Panc1 (cell line): Measurements from ENCODE around the gene CCDC9B. TPM values are rescaled to one million over a fixed set of nuclear protein-coding genes. Genes with fewer than 3 reads are reported as not detected.

Source experiments
- ATAC-seq: fragments of 200-7000 bp; cut with Tn5 transposase; 2 replicates; pipeline ENCODE4 v1.9.1; 2020; ENCODE audit warnings: mild to moderate bottlenecking, moderate library complexity
- BruUV-seq: library from RNA; stranded (reverse); fragments of 400-500 nt; replicated peaks from 2 replicates; lab custom pipeline; 2021; lab: Mats Ljungman, UMichigan
- CTCF ChIA-PET: fragments of 300-600 bp; sonication (Branson Sonifier 250); formaldehyde crosslinking; loops from one replicate; lab custom pipeline; 2022; ENCODE audit warnings: antibody characterized with exemption; lab: Charles Lee
- POLR2A ChIA-PET: fragments of 300-600 bp; sonication (Branson Sonifier 250); formaldehyde crosslinking; loops from one replicate; lab custom pipeline; 2022; ENCODE audit warnings: antibody characterized with exemption; lab: Charles Lee
- DNase-seq: peaks from one replicate; pipeline ENCODE4 v3.0.0-alpha.2; 2010; ENCODE audit warnings: low read depth, low spot score
- H3K27ac ChIP-seq: 2 replicates; pipeline ENCODE4 v1.5.1; 2011; ENCODE audit warnings: mild to moderate bottlenecking, low read length, inconsistent platforms
- H3K27me3 ChIP-seq: fragments of 200-500 bp; sonication (Bioruptor generic); 2 replicates; pipeline ENCODE4 v1.6.0; 2014; ENCODE audit warnings: low read length, inconsistent platforms; ENCODE audit not compliant: control insufficient read depth, insufficient read depth
- H3K36me3 ChIP-seq: fragments of 200-500 bp; sonication (Bioruptor generic); 2 replicates; pipeline ENCODE4 v1.5.1; 2014; ENCODE audit warnings: inconsistent platforms, mild to moderate bottlenecking, low read length, moderate library complexity; ENCODE audit not compliant: control insufficient read depth, insufficient read depth
- H3K4me1 ChIP-seq: 2 replicates; pipeline ENCODE4 v1.5.1; 2011; ENCODE audit warnings: inconsistent platforms, mild to moderate bottlenecking, low read length, moderate library complexity; ENCODE audit not compliant: control insufficient read depth, insufficient read depth
- H3K4me3 ChIP-seq, 2 experiments: 2 replicates each; pipeline ENCODE4 v1.5.1; 2011 to 2012; ENCODE audit warnings: low read depth in 2 of 2, low read length in 2 of 2, mild to moderate bottlenecking in 2 of 2, inconsistent platforms in 1 of 2, moderate library complexity in 1 of 2
- H3K9me3 ChIP-seq: fragments of 200-500 bp; sonication (Bioruptor generic); 2 replicates; pipeline ENCODE4 v1.5.1; 2014; ENCODE audit warnings: low read depth, mild to moderate bottlenecking, inconsistent platforms, low read length, moderate library complexity; ENCODE audit not compliant: control insufficient read depth, insufficient read depth
- POLR2AphosphoS5 ChIP-seq: IDR thresholded peaks from 2 replicates; pipeline ENCODE4 v1.6.1; 2012; ENCODE audit warnings: mild to moderate bottlenecking, low read depth, low read length, moderate library complexity
- SIN3A ChIP-seq: IDR thresholded peaks from 2 replicates; pipeline ENCODE4 v1.6.1; 2012; ENCODE audit warnings: low read depth, mild to moderate bottlenecking, low read length, moderate library complexity, borderline replicate concordance; ENCODE audit not compliant: insufficient read depth
- TCF7L2 ChIP-seq: IDR thresholded peaks from 2 replicates; pipeline ENCODE4 v1.6.1; 2011; ENCODE audit warnings: mild to moderate bottlenecking, low read depth, low read length, inconsistent platforms
- in situ Hi-C: cut with HindIII; loops from 2 replicates; pipeline ENCODE4 v1.10.0; 2016; ENCODE audit warnings: low sequenced_read_pairs, low pct_unique_long_range_greater_than_20kb
- intact Hi-C: fragments of 100-400 bp; cut with micrococcal nuclease; formaldehyde crosslinking; loops from one replicate; pipeline ENCODE4 v1.10.0; 2022; ENCODE audit not compliant: unreplicated experiment
- total RNA-seq: library from RNA; stranded (reverse); gene quantifications from one replicate; pipeline ENCODE4 v1.2.1, GENCODE V29; 2021; ENCODE audit not compliant: unreplicated experiment
- TF ChIP-seq, protein P1 (sequence below), 2 experiments: IDR thresholded peaks; 2 replicates each; pipeline ENCODE4 v1.6.1; 2011 to 2012; ENCODE audit warnings: low read depth in 2 of 2, control low read depth in 1 of 2, low read length in 1 of 2, mild to moderate bottlenecking in 1 of 2, moderate library complexity in 1 of 2; ENCODE audit not compliant: insufficient read depth in 1 of 2
- TF ChIP-seq, protein P2 (sequence below): fragments of 450-650 bp; IDR thresholded peaks from 2 replicates; pipeline ENCODE4 v1.5.1; 2017; ENCODE audit warnings: mild to moderate bottlenecking

The CCDC9B gene
- total RNA-seq, 1 experiment from 2014 or later: 55.9 TPM

DNA sequence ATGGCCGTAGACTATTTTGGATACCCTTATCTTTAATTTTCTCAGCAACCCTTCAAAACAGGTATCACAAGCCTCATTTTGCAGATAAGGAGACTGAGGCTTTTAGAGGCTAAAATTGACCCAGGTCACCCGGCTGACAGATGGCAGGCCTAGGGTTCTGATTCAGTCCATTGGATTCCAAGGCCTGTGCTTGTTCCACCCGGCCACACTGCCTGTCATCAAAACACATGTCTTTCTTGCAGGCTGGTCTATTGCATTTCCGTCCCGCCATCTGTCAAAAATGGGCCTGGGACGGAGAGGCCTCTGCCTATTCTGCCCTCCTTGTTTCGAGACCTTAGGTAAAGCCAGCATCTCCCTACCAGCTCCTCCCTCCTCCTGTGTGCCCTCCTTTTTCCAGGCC lies 9.1 kb downstream of the CCDC9B start:
- H3K4me3 ChIP-seq: no peak overlapping the region
- H3K36me3 ChIP-seq: no peaks in the 10 kb centered on the region
- DNase-seq (no peak), ATAC-seq (no peak)
- no TSS peak for BruUV-seq
- TF ChIP-seq, protein P1, sequence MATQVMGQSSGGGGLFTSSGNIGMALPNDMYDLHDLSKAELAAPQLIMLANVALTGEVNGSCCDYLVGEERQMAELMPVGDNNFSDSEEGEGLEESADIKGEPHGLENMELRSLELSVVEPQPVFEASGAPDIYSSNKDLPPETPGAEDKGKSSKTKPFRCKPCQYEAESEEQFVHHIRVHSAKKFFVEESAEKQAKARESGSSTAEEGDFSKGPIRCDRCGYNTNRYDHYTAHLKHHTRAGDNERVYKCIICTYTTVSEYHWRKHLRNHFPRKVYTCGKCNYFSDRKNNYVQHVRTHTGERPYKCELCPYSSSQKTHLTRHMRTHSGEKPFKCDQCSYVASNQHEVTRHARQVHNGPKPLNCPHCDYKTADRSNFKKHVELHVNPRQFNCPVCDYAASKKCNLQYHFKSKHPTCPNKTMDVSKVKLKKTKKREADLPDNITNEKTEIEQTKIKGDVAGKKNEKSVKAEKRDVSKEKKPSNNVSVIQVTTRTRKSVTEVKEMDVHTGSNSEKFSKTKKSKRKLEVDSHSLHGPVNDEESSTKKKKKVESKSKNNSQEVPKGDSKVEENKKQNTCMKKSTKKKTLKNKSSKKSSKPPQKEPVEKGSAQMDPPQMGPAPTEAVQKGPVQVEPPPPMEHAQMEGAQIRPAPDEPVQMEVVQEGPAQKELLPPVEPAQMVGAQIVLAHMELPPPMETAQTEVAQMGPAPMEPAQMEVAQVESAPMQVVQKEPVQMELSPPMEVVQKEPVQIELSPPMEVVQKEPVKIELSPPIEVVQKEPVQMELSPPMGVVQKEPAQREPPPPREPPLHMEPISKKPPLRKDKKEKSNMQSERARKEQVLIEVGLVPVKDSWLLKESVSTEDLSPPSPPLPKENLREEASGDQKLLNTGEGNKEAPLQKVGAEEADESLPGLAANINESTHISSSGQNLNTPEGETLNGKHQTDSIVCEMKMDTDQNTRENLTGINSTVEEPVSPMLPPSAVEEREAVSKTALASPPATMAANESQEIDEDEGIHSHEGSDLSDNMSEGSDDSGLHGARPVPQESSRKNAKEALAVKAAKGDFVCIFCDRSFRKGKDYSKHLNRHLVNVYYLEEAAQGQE (IDR thresholded peaks at IDR 0.05; ENCODE audit: insufficient read depth in 1 of 2, low read depth in 2 of 2, low read length in 1 of 2): no peak
- TF ChIP-seq, protein P2, sequence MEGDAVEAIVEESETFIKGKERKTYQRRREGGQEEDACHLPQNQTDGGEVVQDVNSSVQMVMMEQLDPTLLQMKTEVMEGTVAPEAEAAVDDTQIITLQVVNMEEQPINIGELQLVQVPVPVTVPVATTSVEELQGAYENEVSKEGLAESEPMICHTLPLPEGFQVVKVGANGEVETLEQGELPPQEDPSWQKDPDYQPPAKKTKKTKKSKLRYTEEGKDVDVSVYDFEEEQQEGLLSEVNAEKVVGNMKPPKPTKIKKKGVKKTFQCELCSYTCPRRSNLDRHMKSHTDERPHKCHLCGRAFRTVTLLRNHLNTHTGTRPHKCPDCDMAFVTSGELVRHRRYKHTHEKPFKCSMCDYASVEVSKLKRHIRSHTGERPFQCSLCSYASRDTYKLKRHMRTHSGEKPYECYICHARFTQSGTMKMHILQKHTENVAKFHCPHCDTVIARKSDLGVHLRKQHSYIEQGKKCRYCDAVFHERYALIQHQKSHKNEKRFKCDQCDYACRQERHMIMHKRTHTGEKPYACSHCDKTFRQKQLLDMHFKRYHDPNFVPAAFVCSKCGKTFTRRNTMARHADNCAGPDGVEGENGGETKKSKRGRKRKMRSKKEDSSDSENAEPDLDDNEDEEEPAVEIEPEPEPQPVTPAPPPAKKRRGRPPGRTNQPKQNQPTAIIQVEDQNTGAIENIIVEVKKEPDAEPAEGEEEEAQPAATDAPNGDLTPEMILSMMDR: no peak
- no peak for TF ChIP-seq TCF7L2
- no peak; the same call in 1 of the 2 replicates for TF ChIP-seq POLR2AphosphoS5
- no peak for TF ChIP-seq SIN3A
- H3K9me3 ChIP-seq: no peaks in the 10 kb centered on the region
- in situ Hi-C loops: no loop called here
- peaks cover 8% of the 10 kb centered on the region; the same call in 1 of the 2 replicates for H3K4me1 ChIP-seq
- H3K27ac ChIP-seq: no peak overlapping the region
- H3K27me3 ChIP-seq: no peaks in the 10 kb centered on the region
- CTCF ChIA-PET: no interaction called here
- intact Hi-C loops: no loop called here
- POLR2A ChIA-PET: interaction anchor here (0.5 kb wide), 1 partner anchor 170 kb away, joined by 6 read pairs; no protein-coding TSS in a partner anchor

DNA sequence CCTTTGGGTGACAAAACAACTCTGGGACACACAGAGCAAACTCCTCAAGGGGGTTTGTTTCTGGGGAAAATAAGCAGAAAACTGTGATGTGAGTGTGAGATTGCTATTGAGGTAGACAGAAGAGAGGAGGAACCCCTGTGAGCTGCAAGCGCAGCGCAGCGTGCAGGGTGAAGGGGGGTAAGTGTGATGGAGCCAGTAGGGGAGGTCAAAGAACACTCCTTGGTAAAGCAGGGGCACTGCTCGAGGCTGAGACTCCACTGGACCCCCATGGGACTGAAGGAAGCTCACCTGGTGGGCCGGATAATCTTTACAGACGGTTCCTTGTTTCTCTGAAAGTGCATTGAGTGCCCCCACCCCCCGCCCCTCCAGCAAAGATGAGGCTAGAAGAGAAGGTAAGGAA lies 9.7 kb downstream of the CCDC9B start:
- no peak overlapping the region for H3K4me3 ChIP-seq
- ATAC-seq (no peak), DNase-seq (no peak)
- H3K27ac ChIP-seq: peak overlapping the region; percentile 29; the same call in 1 of the 2 replicates
- peaks cover 8% of the 10 kb centered on the region; the same call in 1 of the 2 replicates for H3K4me1 ChIP-seq
- intact Hi-C loops (no loop called here), in situ Hi-C loops (no loop called here)
- no peaks in the 10 kb centered on the region for H3K9me3 ChIP-seq
- TF ChIP-seq, protein P2: no peak
- TF ChIP-seq SIN3A: no peak
- TF ChIP-seq, protein P1 (IDR thresholded peaks at IDR 0.05; ENCODE audit: insufficient read depth in 1 of 2, low read depth in 2 of 2, low read length in 1 of 2): no peak
- TF ChIP-seq POLR2AphosphoS5: no peak
- TF ChIP-seq TCF7L2: no peak
- no TSS peak for BruUV-seq
- no peaks in the 10 kb centered on the region for H3K27me3 ChIP-seq
- CTCF ChIA-PET: no interaction called here
- no peaks in the 10 kb centered on the region for H3K36me3 ChIP-seq
- POLR2A ChIA-PET: interaction anchor here (0.5 kb wide), 1 partner anchor 156 kb away, joined by 3 read pairs; no protein-coding TSS in a partner anchor
